ENCODE data around the gene INHBE. TPM values are rescaled to one million over a fixed set of nuclear protein-coding genes. Genes with fewer than 3 reads are reported as not detected.
"Not testable (repeated sequence)": the region's sequence is repeated elsewhere in the genome, so short reads cannot be mapped to it uniquely, and the experiment has no call there.

INHBE gene
- total RNA-seq (not detected), polyA plus RNA-seq (not detected)
- long read RNA-seq, donor 1 = 0 reads
- long read RNA-seq, donor 2 = 0 reads
- long read RNA-seq, donor 3 = 0 reads
- long read RNA-seq, donor 4 = 0 reads
- long read RNA-seq, donor 5 = 0 reads
- long read RNA-seq, donor 6 = 0 reads
- long read RNA-seq, donor 7 = 0 reads
- long read RNA-seq, donor 8 = 0 reads
- long read RNA-seq, donor 9 = 0 reads
- long read RNA-seq, donor 10 = 0 reads

GRCh38 chr12:57454566-57455373 lies at the start of gene INHBE:
Gene INHBE, plus strand, starts transcription at chr12:57455307. Its CDS starts 230 bp downstream, at chr12:57455537.
- Histone ChIP-seq H3K27me3 (peaks cover 0 to 26% (median 0%) of the 10 kb centered on the region in 3 donors), H3K4me3 (no peak within 1 kb of the TSS), H3K36me3 (no peaks in the 10 kb centered on the region), H3K27ac (no peak within 1 kb of the TSS), H3K4me1 (peaks cover 0 to 29% (median 11%) of the 10 kb centered on the region in 4 donors), H3K9me3 (no peaks in the 10 kb centered on the region)
- WGBS, 5 donors = 56 to 67% (median 59%) methylated on average over 9 to 10 of the region's 10 CpGs
- intact Hi-C loops (cut with DNase I; ENCODE audit: low total_unique reads) = loop anchor here (5.0 kb wide), 1 partner anchor 147 kb away; no protein-coding TSS in a partner anchor
- no peak for DNase-seq
- TF ChIP-seq POLR2A (IDR thresholded peaks at IDR 0.05) (no peak), EP300 (IDR thresholded peaks at IDR 0.05) (no peak), POLR2AphosphoS5 (IDR thresholded peaks at IDR 0.05) (no peak)
- TF ChIP-seq, protein P1, sequence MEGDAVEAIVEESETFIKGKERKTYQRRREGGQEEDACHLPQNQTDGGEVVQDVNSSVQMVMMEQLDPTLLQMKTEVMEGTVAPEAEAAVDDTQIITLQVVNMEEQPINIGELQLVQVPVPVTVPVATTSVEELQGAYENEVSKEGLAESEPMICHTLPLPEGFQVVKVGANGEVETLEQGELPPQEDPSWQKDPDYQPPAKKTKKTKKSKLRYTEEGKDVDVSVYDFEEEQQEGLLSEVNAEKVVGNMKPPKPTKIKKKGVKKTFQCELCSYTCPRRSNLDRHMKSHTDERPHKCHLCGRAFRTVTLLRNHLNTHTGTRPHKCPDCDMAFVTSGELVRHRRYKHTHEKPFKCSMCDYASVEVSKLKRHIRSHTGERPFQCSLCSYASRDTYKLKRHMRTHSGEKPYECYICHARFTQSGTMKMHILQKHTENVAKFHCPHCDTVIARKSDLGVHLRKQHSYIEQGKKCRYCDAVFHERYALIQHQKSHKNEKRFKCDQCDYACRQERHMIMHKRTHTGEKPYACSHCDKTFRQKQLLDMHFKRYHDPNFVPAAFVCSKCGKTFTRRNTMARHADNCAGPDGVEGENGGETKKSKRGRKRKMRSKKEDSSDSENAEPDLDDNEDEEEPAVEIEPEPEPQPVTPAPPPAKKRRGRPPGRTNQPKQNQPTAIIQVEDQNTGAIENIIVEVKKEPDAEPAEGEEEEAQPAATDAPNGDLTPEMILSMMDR (IDR thresholded peaks at IDR 0.05) = no peak

DNA sequence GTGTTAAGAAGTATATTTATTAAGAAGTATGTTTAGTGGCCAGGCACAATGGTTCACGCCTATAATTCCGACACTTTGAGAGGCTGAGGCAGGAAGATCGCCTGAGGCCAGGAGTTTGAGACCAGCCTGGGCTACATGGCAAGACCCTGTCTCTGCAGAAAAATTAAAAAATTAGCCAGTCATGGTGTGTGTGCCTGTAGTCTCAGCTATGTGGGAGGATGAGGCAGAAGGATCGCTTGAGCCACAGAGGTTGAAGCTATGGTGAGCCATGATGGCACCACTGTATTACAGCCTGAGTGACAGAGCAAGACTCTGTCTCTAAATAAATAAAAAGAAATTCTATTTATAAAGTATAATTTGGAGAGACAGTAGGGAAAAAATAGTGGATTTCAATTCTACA lies 44.6 kb upstream of the INHBE start:
- Histone ChIP-seq H3K27me3 (no peaks in the 10 kb centered on the region), H3K4me1 (peaks cover 0 to 3% (median 0%) of the 10 kb centered on the region in 4 donors), H3K36me3 (peaks cover 0 to 7% (median 3%) of the 10 kb centered on the region in 4 donors), H3K9me3 (no peaks in the 10 kb centered on the region), H3K27ac (no peak overlapping the region), H3K4me3 (no peak overlapping the region)
- intact Hi-C loops (cut with DNase I; ENCODE audit: low total_unique reads) = no loop called here
- whole genome bisulfite sequencing, 5 donors = 95 to 99% (median 98%) methylated on average over 4 of the region's 4 CpGs
- no peak for DNase-seq
- TF ChIP-seq POLR2A (IDR thresholded peaks at IDR 0.05) (no peak), POLR2AphosphoS5 (IDR thresholded peaks at IDR 0.05) (no peak), EP300 (IDR thresholded peaks at IDR 0.05) (no peak)
- TF ChIP-seq, protein P1 (IDR thresholded peaks at IDR 0.05) = no peak

DNA sequence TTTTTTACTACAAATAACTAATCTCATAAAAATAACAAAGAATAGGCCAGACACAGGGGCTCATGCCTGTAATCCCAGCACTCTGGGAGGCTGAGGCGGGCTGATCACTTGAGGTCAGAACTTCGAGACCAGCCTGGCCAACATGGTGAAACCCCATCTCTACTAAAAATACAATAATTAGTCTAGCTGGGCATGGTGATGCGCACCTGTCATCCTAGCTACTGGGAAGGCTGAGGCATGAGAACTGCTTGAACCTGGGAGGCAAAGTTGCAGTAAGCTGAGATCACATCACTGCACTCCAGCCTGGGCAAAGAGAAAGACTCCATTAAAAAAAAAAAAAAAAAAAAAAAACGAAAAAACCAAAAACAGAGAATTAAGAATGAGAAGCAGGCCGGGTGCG lies 40.9 kb upstream of the INHBE start:
- H3K9me3 ChIP-seq; DNase-seq; H3K27ac ChIP-seq; H3K4me3 ChIP-seq; intact Hi-C loops (cut with DNase I; ENCODE audit: low total_unique reads); H3K36me3 ChIP-seq; H3K27me3 ChIP-seq: not testable (repeated sequence)
- peaks cover 0 to 34% (median 13%) of the 10 kb centered on the region in 4 donors for H3K4me1 ChIP-seq
- WGBS, 5 donors = 85 to 92% (median 88%) methylated on average over 6 of the region's 6 CpGs

GRCh38 chr12:57415088-57415487 lies 40.0 kb upstream of the INHBE start:
- Histone ChIP-seq H3K9me3 (no peaks in the 10 kb centered on the region), H3K4me3 (no peak overlapping the region), H3K4me1 (peaks cover 0 to 38% (median 14%) of the 10 kb centered on the region in 4 donors), H3K36me3 (peaks cover 0 to 7% (median 3%) of the 10 kb centered on the region in 4 donors), H3K27me3 (no peaks in the 10 kb centered on the region), H3K27ac (no peak overlapping the region)
- intact Hi-C loops (cut with DNase I; ENCODE audit: low total_unique reads) = no loop called here
- DNase-seq = no peak
- 87 to 95% (median 93%) methylated on average over 2 of the region's 2 CpGs for whole genome bisulfite sequencing, 5 donors
- no peak for TF ChIP-seq EP300 (IDR thresholded peaks at IDR 0.05)
- no peak for TF ChIP-seq POLR2AphosphoS5 (IDR thresholded peaks at IDR 0.05)
- TF ChIP-seq, protein P1 (IDR thresholded peaks at IDR 0.05) = no peak
- no peak for TF ChIP-seq POLR2A (IDR thresholded peaks at IDR 0.05)

All from stomach (tissue), 19 donors.